HG03460 (cell line): ENCODE data around the gene GAGE12H.
"Not testable (repeated sequence)": the region's sequence is repeated elsewhere in the genome, so short reads cannot be mapped to it uniquely, and the experiment has no call there.

Experiments used
- ATAC-seq: cut with Tn5 transposase; IDR thresholded peaks from one replicate; pipeline ENCODE4 v1.9.1; 2021; ENCODE audit not compliant: unreplicated experiment

The GAGE12H gene

GRCh38 chrX:49579649-49580048 is at the start of gene GAGE12H:
TSS of gene GAGE12H (plus strand) at chrX:49579949. CDS start at chrX:49581104, 1,155 bp downstream.
- ATAC-seq = not testable (repeated sequence)

DNA sequence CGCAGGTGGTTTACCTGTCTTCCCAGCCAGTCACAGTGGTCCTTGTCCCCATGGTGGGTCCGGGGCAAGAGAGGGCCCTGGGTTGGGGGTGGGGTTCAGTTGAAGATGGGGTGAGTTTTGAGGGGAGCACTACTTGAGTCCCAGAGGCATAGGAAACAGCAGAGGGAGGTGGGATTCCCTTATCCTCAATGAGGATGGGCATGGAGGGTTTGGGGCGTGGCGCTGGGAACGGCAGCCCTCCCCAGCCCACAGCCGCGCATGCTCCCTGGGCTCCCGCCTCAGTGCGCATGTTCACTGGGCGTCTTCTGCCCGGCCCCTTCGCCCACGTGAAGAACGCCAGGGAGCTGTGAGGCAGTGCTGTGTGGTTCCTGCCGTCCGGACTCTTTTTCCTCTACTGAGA is 47.9 kb upstream of the GAGE12H start, which contains the start of gene GAGE12C:
GAGE12C (plus strand) TSS at position 301 of the 400 bp plus-strand sequence. CDS start 1,155 bp downstream, outside the sequence.
- not testable (repeated sequence) for ATAC-seq

DNA sequence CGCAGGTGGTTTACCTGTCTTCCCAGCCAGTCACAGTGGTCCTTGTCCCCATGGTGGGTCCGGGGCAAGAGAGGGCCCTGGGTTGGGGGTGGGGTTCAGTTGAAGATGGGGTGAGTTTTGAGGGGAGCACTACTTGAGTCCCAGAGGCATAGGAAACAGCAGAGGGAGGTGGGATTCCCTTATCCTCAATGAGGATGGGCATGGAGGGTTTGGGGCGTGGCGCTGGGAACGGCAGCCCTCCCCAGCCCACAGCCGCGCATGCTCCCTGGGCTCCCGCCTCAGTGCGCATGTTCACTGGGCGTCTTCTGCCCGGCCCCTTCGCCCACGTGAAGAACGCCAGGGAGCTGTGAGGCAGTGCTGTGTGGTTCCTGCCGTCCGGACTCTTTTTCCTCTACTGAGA is 38.3 kb upstream of the GAGE12H start, which contains the start of gene GAGE12D:
GAGE12D (plus strand) TSS at position 301 of the 400 bp plus-strand sequence. CDS start 1,155 bp downstream, outside the sequence.
- not testable (repeated sequence) for ATAC-seq

DNA sequence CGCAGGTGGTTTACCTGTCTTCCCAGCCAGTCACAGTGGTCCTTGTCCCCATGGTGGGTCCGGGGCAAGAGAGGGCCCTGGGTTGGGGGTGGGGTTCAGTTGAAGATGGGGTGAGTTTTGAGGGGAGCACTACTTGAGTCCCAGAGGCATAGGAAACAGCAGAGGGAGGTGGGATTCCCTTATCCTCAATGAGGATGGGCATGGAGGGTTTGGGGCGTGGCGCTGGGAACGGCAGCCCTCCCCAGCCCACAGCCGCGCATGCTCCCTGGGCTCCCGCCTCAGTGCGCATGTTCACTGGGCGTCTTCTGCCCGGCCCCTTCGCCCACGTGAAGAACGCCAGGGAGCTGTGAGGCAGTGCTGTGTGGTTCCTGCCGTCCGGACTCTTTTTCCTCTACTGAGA is 28.8 kb upstream of the GAGE12H start, which contains the start of gene GAGE12E:
GAGE12E (plus strand) TSS at position 301 of the 400 bp plus-strand sequence. CDS start 1,155 bp downstream, outside the sequence.
- not testable (repeated sequence) for ATAC-seq

DNA sequence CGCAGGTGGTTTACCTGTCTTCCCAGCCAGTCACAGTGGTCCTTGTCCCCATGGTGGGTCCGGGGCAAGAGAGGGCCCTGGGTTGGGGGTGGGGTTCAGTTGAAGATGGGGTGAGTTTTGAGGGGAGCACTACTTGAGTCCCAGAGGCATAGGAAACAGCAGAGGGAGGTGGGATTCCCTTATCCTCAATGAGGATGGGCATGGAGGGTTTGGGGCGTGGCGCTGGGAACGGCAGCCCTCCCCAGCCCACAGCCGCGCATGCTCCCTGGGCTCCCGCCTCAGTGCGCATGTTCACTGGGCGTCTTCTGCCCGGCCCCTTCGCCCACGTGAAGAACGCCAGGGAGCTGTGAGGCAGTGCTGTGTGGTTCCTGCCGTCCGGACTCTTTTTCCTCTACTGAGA is 19.2 kb upstream of the GAGE12H start, which contains the start of gene GAGE12F:
GAGE12F (plus strand) TSS at position 301 of the 400 bp plus-strand sequence. CDS start 1,155 bp downstream, outside the sequence.
- not testable (repeated sequence) for ATAC-seq

DNA sequence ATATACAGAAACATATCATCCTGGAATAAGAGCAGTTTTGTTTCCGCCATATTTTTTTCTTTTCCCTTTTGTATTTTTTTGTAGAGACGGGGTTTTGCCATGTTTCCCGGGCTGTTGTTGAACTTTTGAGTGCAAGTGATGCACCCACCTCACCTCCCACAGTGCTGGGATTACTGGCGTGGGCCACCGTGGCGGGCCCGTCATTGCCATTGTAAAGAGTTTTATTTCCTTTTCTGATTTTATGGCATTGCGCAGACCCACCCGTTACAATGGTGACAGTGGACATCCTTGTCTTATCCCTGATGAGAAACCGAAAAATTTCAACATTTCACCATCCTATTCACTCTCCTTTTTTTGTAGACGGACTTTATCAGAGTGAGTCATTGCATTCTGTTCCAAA is 11.0 kb upstream of the GAGE12H start:
- ATAC-seq = not testable (repeated sequence)

GRCh38 chrX:49569152-49569551 is 10.6 kb upstream of the GAGE12H start:
- ATAC-seq = not testable (repeated sequence)

GRCh38 chrX:49570100-49570499 is 9.6 kb upstream of the GAGE12H start, which contains the start of gene GAGE12G:
TSS of gene GAGE12G (plus strand) at chrX:49570400. CDS start at chrX:49571555, 1,155 bp downstream.
- not testable (repeated sequence) for ATAC-seq

GRCh38 chrX:49589196-49589595 is 9.4 kb downstream of the GAGE12H start, which contains the start of gene GAGE2A:
TSS of gene GAGE2A (plus strand) at chrX:49589496. CDS start at chrX:49590651, 1,155 bp downstream.
- not testable (repeated sequence) for ATAC-seq

DNA sequence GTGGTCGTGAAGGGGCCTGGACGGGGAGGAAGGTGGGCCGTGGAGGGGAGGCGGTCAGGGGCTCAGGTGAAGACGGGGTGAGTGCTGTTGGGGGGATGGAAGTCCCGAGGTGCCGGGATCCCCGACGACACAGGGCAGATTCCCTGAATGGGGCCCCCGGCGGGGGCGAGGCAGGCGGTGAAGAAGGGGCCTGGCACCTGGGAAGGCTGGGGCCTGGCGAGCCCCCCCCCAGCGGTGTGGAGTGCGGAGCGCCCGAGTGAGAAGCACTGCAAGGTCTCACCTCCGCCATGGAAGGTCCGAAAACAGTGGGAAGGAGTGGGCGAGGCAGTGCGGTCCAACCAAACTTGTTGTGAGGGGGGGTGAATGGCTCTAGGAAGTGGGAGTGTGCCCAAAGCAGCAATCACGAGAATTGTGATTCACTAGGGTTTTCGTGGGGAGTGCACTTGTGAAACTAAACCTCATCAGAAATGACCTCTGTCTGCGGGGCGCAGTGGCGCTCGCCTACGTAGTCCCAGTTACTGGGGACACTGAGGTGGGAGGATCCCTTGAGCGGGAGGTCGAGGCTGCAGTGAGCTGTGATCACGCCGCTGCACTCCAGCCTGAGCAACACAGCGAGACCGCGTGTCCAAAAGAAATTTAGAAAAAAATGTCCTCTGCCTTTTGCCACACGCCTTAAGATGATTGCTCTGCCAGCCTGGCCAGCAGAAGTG is 10.2 kb downstream of the GAGE12H start:
- ATAC-seq = not testable (repeated sequence)

- not testable (repeated sequence) for ATAC-seq
Observed at GRCh38 chrX:49590488-49590887, 10.7 kb downstream of the GAGE12H start.

DNA sequence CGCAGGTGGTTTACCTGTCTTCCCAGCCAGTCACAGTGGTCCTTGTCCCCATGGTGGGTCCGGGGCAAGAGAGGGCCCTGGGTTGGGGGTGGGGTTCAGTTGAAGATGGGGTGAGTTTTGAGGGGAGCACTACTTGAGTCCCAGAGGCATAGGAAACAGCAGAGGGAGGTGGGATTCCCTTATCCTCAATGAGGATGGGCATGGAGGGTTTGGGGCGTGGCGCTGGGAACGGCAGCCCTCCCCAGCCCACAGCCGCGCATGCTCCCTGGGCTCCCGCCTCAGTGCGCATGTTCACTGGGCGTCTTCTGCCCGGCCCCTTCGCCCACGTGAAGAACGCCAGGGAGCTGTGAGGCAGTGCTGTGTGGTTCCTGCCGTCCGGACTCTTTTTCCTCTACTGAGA is 19.0 kb downstream of the GAGE12H start, which contains the start of gene GAGE1:
GAGE1 (plus strand) TSS at position 301 of the 400 bp plus-strand sequence. CDS start 1,155 bp downstream, outside the sequence.
- ATAC-seq = not testable (repeated sequence)

GRCh38 chrX:49610718-49611310 is 31.1 kb downstream of the GAGE12H start:
- ATAC-seq = no peak

- no peak for ATAC-seq
Observed at GRCh38 chrX:49618574-49618973, 38.8 kb downstream of the GAGE12H start.

DNA sequence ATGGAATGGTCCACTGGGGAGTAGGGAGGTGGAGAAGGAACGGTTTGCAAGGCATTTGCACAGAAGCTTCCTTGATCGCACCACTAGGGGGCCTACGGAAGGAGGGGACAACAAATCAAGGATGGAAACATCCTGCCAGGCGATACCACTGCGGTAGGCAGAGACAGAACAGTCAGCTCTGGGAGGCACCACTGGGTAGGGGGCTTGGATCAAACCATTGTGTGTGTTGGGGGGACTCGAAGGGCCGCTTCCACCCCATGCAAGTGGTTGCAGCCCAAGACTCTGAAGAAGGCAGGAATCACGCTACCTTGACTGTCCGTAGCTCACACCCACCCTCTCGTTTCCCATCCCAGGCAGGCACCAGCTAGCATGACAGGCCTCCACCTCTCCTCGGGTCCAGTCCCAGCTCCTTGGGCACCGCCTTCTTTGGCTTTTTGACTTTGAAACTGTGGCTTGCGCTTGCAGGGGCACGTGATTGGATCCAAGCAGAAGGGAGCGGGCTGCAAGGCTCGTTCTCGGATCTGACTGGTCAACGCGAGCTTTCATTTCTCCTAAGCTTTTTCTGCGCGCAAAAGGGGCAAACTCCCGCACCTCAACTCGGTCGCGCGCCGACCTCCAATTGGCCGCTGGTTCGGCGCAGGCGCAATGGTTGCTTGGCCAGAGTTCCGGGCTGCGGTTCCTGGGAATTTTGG is 47.5 kb downstream of the GAGE12H start:
- ATAC-seq = no peak
